ENCODE data around the gene TRIM54.

TRIM54 gene

DNA sequence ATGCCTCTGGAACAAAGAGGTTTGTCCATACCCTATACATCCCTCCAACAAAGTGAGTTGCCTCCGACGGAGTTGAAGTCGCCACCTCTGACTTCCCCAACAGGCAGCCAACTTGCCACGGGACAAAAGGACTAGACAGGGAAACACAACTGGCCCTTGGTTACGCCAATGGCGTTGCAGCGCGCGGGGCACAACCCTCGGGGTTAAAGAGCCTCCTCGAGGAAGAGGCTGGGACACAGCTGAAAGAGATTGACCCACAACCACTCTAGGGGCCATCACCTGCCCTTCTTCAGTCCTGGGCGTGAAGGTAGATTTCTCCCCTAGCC is 73.8 kb downstream of the TRIM54 start:
- DNase-seq (ENCODE audit: low read depth, low spot score) = no peak

DNA sequence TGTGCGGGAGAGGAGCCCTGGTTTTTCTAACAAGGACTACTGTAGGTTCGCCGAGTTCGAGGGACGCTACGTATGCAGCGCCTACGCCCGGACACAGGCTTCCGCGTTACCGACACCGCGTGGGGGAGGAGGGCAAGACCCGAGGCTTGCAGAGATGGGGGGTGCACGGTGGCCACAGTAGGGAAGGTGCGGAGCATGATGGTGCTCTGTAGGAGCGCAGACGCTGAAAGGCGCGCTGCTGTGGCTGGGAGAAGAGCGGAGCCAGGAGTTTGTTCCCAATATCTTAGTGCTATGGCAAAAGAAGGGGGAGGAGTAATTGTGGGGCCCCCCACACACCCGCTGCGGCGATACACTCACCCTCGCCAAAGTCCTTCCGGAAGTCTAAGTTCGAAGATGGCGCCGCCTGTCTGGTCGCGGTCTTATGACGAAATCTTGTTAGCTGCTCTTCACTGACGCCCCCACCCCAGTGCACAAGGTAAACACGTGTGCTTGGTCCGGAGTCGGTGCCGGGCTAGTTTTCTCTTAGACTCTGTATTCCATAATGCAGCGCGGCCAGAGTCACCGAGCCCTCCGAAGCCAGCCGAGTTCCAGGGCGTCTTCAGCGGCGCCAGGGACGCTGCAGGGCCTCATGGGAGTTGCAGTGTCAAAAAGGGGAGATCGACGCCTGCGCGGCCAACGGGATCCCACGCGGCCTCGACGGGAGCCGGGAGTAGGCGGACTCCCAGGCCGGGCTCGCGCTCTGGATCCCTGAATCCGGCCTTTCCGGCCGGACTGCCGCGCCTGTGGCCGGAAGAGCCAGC is 74.4 kb downstream of the TRIM54 start, which contains the start of gene GTF3C2:
Gene GTF3C2 (minus strand): TSS at position 383 of the 800 bp plus-strand sequence. CDS start 13,210 bp downstream, outside the sequence.
- peak; percentile 94 for DNase-seq (ENCODE audit: low read depth, low spot score)

Data from brain pericyte (primary cell).